ENCODE data around the gene DPYD. TPM values are rescaled to one million over a fixed set of nuclear protein-coding genes. Genes with fewer than 3 reads are reported as not detected.

The DPYD gene
- total and polyA plus RNA-seq, 4 donors, result 3.7 to 25.5 (median 10.6) TPM

DNA sequence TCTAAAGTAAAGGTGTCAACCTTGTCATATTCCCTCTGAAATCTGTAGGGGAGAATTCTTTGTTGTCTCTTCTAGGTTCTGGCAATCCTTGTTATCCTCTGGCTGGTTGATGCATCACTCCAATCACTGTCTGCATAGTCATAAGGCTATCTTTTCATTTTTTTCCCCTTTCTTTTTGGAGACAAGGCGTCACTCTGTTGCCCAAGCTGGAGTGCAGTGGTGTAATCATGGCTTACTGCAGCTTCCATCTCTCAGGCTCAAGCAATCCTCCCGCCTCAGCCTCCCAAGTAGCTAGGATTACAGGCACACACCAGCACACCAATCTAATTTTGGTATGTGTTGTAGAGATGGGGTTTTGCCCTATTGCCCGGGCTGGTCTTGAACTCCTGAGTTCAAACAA lies 12.9 kb downstream of the DPYD start:
- 71% methylated on average over 1 of the region's 3 CpGs for WGBS (ENCODE audit: insufficient coverage)
- Histone ChIP-seq H3K27me3 (ENCODE audit: control insufficient read depth, insufficient read depth, low read length) (no peaks in the 10 kb centered on the region), H3K36me3 (ENCODE audit: control insufficient read depth, insufficient read depth, low read length) (no peaks in the 10 kb centered on the region), H3K27ac (ENCODE audit: low read depth, low read length) (no peak overlapping the region), H3K9me3 (ENCODE audit: control insufficient read depth, insufficient read depth, low read length) (no peaks in the 10 kb centered on the region), H3K4me3 (ENCODE audit: low read depth, low read length) (no peak overlapping the region), H3K4me1 (ENCODE audit: control insufficient read depth, insufficient read depth, low read length) (no peaks in the 10 kb centered on the region)
- no peak for DNase-seq (ENCODE audit: low read depth in 4 of 6, low spot score in 6 of 6)

- Histone ChIP-seq H3K27ac (ENCODE audit: low read depth, low read length) (no peak overlapping the region), H3K9me3 (ENCODE audit: control insufficient read depth, insufficient read depth, low read length) (no peaks in the 10 kb centered on the region), H3K36me3 (ENCODE audit: control insufficient read depth, insufficient read depth, low read length) (no peaks in the 10 kb centered on the region), H3K4me1 (ENCODE audit: control insufficient read depth, insufficient read depth, low read length) (no peaks in the 10 kb centered on the region), H3K27me3 (ENCODE audit: control insufficient read depth, insufficient read depth, low read length) (no peaks in the 10 kb centered on the region), H3K4me3 (ENCODE audit: low read depth, low read length) (no peak overlapping the region)
- WGBS (ENCODE audit: insufficient coverage), result 80% methylated on average over 1 of the region's 7 CpGs
- DNase-seq (ENCODE audit: low read depth in 4 of 6, low spot score in 6 of 6), result no peak
Observed at GRCh38 chr1:97906567-97907241, 14.1 kb downstream of the DPYD start.

DNA sequence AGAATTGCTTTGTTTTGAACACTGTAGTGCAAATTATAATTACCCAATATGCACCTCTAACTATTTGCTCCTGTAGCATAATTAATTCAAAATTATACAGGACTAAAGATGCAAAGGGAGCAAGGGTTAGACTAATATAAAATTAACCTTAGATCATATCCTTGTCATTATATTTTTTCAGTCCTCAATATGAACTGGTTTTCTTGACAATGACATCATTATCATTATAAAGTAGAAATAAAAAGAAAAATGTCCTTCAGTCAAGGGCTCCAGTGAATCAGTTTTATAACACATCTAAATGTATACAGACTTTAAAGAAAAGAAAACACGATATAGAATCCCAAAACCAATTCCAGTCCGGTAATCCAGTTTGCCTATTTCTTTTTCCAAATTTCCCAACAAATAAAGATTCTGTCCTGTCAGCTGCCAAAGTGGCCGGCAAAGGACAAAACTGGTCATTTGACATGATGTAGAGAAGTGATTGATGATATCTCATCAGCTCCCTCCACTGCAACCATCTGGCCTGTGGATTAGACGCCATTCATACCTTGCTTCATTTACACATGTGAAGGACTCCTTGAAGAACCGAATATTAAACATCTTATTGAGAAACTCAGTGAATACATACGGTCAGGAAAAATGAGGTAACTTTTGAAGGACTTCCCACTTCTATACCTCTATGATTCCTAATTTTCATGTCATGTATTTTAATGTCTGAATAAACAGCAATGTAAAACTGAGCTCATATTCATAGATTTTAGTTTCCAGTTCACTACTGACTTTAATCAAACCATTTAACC lies 15.5 kb downstream of the DPYD start:
- DNase-seq (ENCODE audit: low read depth in 4 of 6, low spot score in 6 of 6), result peak in 1 of 6 donors; percentile 9
- Histone ChIP-seq H3K9me3 (ENCODE audit: control insufficient read depth, insufficient read depth, low read length) (no peaks in the 10 kb centered on the region), H3K36me3 (ENCODE audit: control insufficient read depth, insufficient read depth, low read length) (no peaks in the 10 kb centered on the region), H3K27ac (ENCODE audit: low read depth, low read length) (no peak overlapping the region), H3K27me3 (ENCODE audit: control insufficient read depth, insufficient read depth, low read length) (no peaks in the 10 kb centered on the region), H3K4me1 (ENCODE audit: control insufficient read depth, insufficient read depth, low read length) (no peaks in the 10 kb centered on the region), H3K4me3 (ENCODE audit: low read depth, low read length) (no peak overlapping the region)
- no CpG with 5 or more reads among the region's 6 CpGs for WGBS (ENCODE audit: insufficient coverage)

GRCh38 chr1:97904534-97904933 lies 16.3 kb downstream of the DPYD start:
- no peaks in the 10 kb centered on the region for H3K36me3 ChIP-seq (ENCODE audit: control insufficient read depth, insufficient read depth, low read length)
- no peak overlapping the region for H3K4me3 ChIP-seq (ENCODE audit: low read depth, low read length)
- no peaks in the 10 kb centered on the region for H3K4me1 ChIP-seq (ENCODE audit: control insufficient read depth, insufficient read depth, low read length)
- no peak overlapping the region for H3K27ac ChIP-seq (ENCODE audit: low read depth, low read length)
- no peak for DNase-seq (ENCODE audit: low read depth in 4 of 6, low spot score in 6 of 6)
- H3K9me3 ChIP-seq (ENCODE audit: control insufficient read depth, insufficient read depth, low read length), result no peaks in the 10 kb centered on the region
- no peaks in the 10 kb centered on the region for H3K27me3 ChIP-seq (ENCODE audit: control insufficient read depth, insufficient read depth, low read length)

DNA sequence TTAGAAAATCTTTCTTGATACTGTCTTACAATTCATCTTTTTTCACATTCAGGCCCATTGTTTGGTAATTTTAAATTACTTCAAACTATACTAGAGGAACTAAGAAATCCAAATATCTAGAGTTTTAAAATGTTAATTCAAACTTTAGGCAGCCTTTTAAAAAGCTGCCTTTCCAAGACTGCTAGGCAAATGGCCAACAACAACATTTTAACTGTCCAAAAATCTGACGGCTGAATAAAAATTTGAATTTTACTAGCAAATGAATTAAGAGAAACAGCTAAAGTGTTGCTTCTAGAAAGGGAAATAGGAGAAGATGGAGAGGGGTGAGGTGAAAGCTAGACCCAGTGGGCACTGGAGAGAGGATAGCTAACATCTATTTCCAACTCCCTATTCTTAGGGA lies 17.2 kb downstream of the DPYD start:
- H3K4me1 ChIP-seq (ENCODE audit: control insufficient read depth, insufficient read depth, low read length), result no peaks in the 10 kb centered on the region
- H3K4me3 ChIP-seq (ENCODE audit: low read depth, low read length), result no peak overlapping the region
- WGBS (ENCODE audit: insufficient coverage), result no CpG with 5 or more reads among the region's 1 CpG
- H3K9me3 ChIP-seq (ENCODE audit: control insufficient read depth, insufficient read depth, low read length), result no peaks in the 10 kb centered on the region
- peak in 1 of 6 donors; percentile 79 for DNase-seq (ENCODE audit: low read depth in 4 of 6, low spot score in 6 of 6)
- no peaks in the 10 kb centered on the region for H3K27me3 ChIP-seq (ENCODE audit: control insufficient read depth, insufficient read depth, low read length)
- H3K36me3 ChIP-seq (ENCODE audit: control insufficient read depth, insufficient read depth, low read length), result no peaks in the 10 kb centered on the region
- H3K27ac ChIP-seq (ENCODE audit: low read depth, low read length), result no peak overlapping the region

DNA sequence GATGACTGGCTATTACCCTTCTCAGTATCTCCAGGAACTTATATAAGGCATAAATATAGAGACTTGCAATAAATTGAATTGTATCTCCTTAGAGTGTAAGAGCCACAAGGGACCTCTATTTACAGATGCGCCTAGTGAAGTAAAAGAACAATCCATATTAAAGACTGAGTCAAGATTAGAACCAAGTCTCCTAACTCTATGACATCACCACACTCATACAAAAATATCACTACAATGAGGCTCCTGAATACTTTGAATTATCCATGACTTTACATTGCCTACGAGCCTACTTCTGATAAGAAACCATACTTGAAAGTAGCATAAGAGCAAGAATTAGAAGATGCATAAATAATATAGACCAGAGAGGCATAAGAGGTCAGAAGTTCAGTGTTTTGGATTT lies 18.8 kb downstream of the DPYD start:
- WGBS (ENCODE audit: insufficient coverage), result no CpG with 5 or more reads among the region's 2 CpGs
- no peaks in the 10 kb centered on the region for H3K36me3 ChIP-seq (ENCODE audit: control insufficient read depth, insufficient read depth, low read length)
- no peaks in the 10 kb centered on the region for H3K4me1 ChIP-seq (ENCODE audit: control insufficient read depth, insufficient read depth, low read length)
- H3K27ac ChIP-seq (ENCODE audit: low read depth, low read length), result no peak overlapping the region
- no peak overlapping the region for H3K4me3 ChIP-seq (ENCODE audit: low read depth, low read length)
- no peak for DNase-seq (ENCODE audit: low read depth in 4 of 6, low spot score in 6 of 6)
- H3K27me3 ChIP-seq (ENCODE audit: control insufficient read depth, insufficient read depth, low read length), result no peaks in the 10 kb centered on the region
- peaks cover 2% of the 10 kb centered on the region for H3K9me3 ChIP-seq (ENCODE audit: control insufficient read depth, insufficient read depth, low read length)

DNA sequence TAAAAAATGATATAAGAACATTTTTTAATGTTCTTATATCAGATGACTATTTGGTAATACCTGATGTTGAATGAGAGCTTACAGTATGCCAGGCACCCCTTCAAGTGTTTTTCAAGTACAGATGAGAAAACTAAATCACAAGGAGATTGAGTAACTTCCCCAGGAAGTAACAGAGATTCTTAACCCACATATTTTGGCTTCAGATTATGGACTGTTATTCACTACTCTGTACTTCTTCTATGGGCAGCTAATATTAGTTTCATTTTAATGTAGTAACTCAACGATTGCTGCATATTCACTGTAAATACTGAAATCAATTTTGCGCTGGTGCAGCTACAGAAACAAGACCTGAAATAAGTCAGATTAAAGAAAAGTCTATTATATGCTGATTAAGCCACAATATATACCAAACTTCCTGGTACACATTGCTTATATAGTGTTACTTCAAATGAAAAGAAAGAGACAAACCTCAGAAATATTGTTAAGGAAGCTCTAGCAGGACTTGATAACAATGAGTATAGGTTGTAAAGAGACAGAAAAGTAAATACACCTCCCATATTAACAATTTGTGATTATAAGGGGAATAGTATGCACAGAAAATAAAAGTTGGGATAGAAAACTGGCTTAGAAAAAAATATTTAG lies 19.7 kb downstream of the DPYD start:
- no peak overlapping the region for H3K27ac ChIP-seq (ENCODE audit: low read depth, low read length)
- H3K27me3 ChIP-seq (ENCODE audit: control insufficient read depth, insufficient read depth, low read length), result no peaks in the 10 kb centered on the region
- H3K4me1 ChIP-seq (ENCODE audit: control insufficient read depth, insufficient read depth, low read length), result no peaks in the 10 kb centered on the region
- WGBS (ENCODE audit: insufficient coverage), result no CpG with 5 or more reads among the region's 2 CpGs
- peaks cover 2% of the 10 kb centered on the region for H3K9me3 ChIP-seq (ENCODE audit: control insufficient read depth, insufficient read depth, low read length)
- DNase-seq (ENCODE audit: low read depth in 4 of 6, low spot score in 6 of 6), result no peak
- no peaks in the 10 kb centered on the region for H3K36me3 ChIP-seq (ENCODE audit: control insufficient read depth, insufficient read depth, low read length)
- no peak overlapping the region for H3K4me3 ChIP-seq (ENCODE audit: low read depth, low read length)

- no peaks in the 10 kb centered on the region for H3K27me3 ChIP-seq (ENCODE audit: control insufficient read depth, insufficient read depth, low read length)
- H3K4me3 ChIP-seq (ENCODE audit: low read depth, low read length), result no peak overlapping the region
Observed at GRCh38 chr1:97898948-97899347, 21.9 kb downstream of the DPYD start.

GRCh38 chr1:97895278-97895677 lies 25.6 kb downstream of the DPYD start:
- H3K4me1 ChIP-seq (ENCODE audit: control insufficient read depth, insufficient read depth, low read length), result no peaks in the 10 kb centered on the region
- no peak overlapping the region for H3K4me3 ChIP-seq (ENCODE audit: low read depth, low read length)
- no peak overlapping the region for H3K27ac ChIP-seq (ENCODE audit: low read depth, low read length)
- H3K9me3 ChIP-seq (ENCODE audit: control insufficient read depth, insufficient read depth, low read length), result peaks cover 2% of the 10 kb centered on the region
- H3K36me3 ChIP-seq (ENCODE audit: control insufficient read depth, insufficient read depth, low read length), result no peaks in the 10 kb centered on the region
- DNase-seq (ENCODE audit: low read depth in 4 of 6, low spot score in 6 of 6), result no peak
- H3K27me3 ChIP-seq (ENCODE audit: control insufficient read depth, insufficient read depth, low read length), result no peaks in the 10 kb centered on the region
- no CpG with 5 or more reads among the region's 1 CpG for WGBS (ENCODE audit: insufficient coverage)

More at GRCh38 chr1:97898948-97899347, 21.9 kb downstream of the DPYD start:
- no peaks in the 10 kb centered on the region for H3K36me3 ChIP-seq (ENCODE audit: control insufficient read depth, insufficient read depth, low read length)
- peaks cover 2% of the 10 kb centered on the region for H3K9me3 ChIP-seq (ENCODE audit: control insufficient read depth, insufficient read depth, low read length)
- H3K4me1 ChIP-seq (ENCODE audit: control insufficient read depth, insufficient read depth, low read length), result no peaks in the 10 kb centered on the region
- 100% methylated on average over 1 of the region's 3 CpGs for WGBS (ENCODE audit: insufficient coverage)
- H3K27ac ChIP-seq (ENCODE audit: low read depth, low read length), result no peak overlapping the region
- DNase-seq (ENCODE audit: low read depth in 4 of 6, low spot score in 6 of 6), result no peak
